Calu3 (cell line): ENCODE measurements around the gene ZNF444. TPM values are rescaled to one million over a fixed set of nuclear protein-coding genes. Genes with fewer than 3 reads are reported as not detected.

Source experiments
- BruUV-seq: library from RNA; stranded (reverse); fragments of 400-500 nt; replicated peaks from 2 replicates; lab custom pipeline; 2021; lab: Mats Ljungman, UMichigan
- CTCF ChIA-PET: fragments of 300-600 bp; sonication (Branson Sonifier 250); formaldehyde crosslinking; loops from one replicate; lab custom pipeline; 2022; ENCODE audit warnings: antibody characterized with exemption; lab: Charles Lee
- DNase-seq: peaks from one replicate; pipeline ENCODE4 v3.0.0; 2022
- H3K27ac Mint-ChIP-seq: one replicate; pipeline ENCODE4 v1.8.0; 2022; ENCODE audit warnings: mixed read lengths; ENCODE audit not compliant: unreplicated experiment
- H3K27me3 Mint-ChIP-seq: one replicate; pipeline ENCODE4 v1.8.0; 2022; ENCODE audit warnings: mixed read lengths; ENCODE audit not compliant: unreplicated experiment
- H3K36me3 Mint-ChIP-seq: one replicate; pipeline ENCODE4 v1.8.0; 2022; ENCODE audit warnings: mild to moderate bottlenecking, moderate library complexity, mixed read lengths; ENCODE audit not compliant: insufficient read depth, unreplicated experiment
- H3K4me1 Mint-ChIP-seq: one replicate; pipeline ENCODE4 v1.8.0; 2022; ENCODE audit warnings: mild to moderate bottlenecking, low read depth, mixed read lengths; ENCODE audit not compliant: unreplicated experiment
- H3K4me3 Mint-ChIP-seq: one replicate; pipeline ENCODE4 v1.8.0; 2022; ENCODE audit warnings: mild to moderate bottlenecking, low read depth, moderate library complexity, mixed read lengths; ENCODE audit not compliant: unreplicated experiment
- H3K9me3 Mint-ChIP-seq: one replicate; pipeline ENCODE4 v1.8.0; 2022; ENCODE audit warnings: low read depth, mixed read lengths; ENCODE audit not compliant: unreplicated experiment
- intact Hi-C: fragments of 100-400 bp; cut with micrococcal nuclease; formaldehyde crosslinking; loops from one replicate; pipeline ENCODE4 v1.10.0; 2022; ENCODE audit not compliant: unreplicated experiment
- total RNA-seq: library from RNA; stranded (reverse); gene quantifications from 2 replicates; pipeline ENCODE4 v1.2.3, GENCODE V29; 2022
- TF ChIP-seq, protein P1 (sequence below): fragments of 200-600 bp; IDR thresholded peaks from one replicate; pipeline ENCODE4 v1.8.0; 2022; ENCODE audit warnings: antibody characterized with exemption; ENCODE audit not compliant: unreplicated experiment

Gene ZNF444
- total RNA-seq, 1 experiment from 2014 or later, result 78.6 TPM

DNA sequence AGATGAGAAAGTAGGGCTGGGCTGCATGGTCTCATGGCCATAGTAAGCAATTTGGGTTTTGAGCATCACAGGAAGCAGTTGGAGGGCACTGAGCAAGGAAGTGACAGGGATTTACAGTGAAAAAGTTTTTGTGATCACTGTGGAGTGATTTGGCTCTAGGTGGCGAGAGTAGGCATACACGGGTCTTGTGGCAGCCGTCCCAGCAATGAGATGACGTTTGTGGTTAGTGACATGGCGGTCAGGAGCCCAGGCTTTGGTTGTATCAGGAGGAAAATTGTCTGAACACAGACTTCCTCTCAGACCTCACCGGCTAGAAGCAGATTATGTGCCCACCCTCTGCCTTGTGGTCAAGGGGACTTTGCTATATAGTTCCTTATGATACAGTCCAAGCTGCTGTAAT is 3.3 kb downstream of the ZNF444 start:
- no peak overlapping the region for H3K27ac Mint-ChIP-seq
- TF ChIP-seq, protein P1, sequence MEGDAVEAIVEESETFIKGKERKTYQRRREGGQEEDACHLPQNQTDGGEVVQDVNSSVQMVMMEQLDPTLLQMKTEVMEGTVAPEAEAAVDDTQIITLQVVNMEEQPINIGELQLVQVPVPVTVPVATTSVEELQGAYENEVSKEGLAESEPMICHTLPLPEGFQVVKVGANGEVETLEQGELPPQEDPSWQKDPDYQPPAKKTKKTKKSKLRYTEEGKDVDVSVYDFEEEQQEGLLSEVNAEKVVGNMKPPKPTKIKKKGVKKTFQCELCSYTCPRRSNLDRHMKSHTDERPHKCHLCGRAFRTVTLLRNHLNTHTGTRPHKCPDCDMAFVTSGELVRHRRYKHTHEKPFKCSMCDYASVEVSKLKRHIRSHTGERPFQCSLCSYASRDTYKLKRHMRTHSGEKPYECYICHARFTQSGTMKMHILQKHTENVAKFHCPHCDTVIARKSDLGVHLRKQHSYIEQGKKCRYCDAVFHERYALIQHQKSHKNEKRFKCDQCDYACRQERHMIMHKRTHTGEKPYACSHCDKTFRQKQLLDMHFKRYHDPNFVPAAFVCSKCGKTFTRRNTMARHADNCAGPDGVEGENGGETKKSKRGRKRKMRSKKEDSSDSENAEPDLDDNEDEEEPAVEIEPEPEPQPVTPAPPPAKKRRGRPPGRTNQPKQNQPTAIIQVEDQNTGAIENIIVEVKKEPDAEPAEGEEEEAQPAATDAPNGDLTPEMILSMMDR, result no peak

DNA sequence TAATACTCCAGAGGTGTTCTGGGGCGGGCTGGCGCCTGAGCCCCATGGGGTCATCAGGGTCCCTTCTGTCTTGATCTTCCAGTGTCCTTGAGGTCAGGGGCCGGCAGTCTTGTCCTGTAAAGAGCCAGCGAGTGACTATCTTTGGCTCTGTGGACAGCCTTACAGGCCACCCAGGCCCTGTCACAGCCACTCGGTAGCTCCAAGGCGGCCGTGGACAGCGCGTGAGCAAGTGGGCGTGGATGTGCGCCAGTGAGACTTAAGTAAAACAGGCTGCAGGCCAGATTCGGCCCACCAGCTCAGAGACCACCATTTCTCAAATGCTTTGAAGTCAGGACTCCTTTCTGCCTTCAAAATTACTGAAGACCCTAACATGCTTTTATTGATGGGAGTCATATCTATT is 3.7 kb downstream of the ZNF444 start:
- no peak for DNase-seq
- no peak overlapping the region for H3K4me3 Mint-ChIP-seq
- H3K36me3 Mint-ChIP-seq, result peaks cover 65% of the 10 kb centered on the region
- no peak overlapping the region for H3K27ac Mint-ChIP-seq
- no TSS peak for BruUV-seq
- H3K9me3 Mint-ChIP-seq, result no peaks in the 10 kb centered on the region
- TF ChIP-seq, protein P1, result no peak
- CTCF ChIA-PET, result interaction anchor here (1.1 kb wide), 1 partner anchor 10 kb away, joined by 4 read pairs; no protein-coding TSS in a partner anchor
- peaks cover 22% of the 10 kb centered on the region for H3K4me1 Mint-ChIP-seq
- H3K27me3 Mint-ChIP-seq, result no peaks in the 10 kb centered on the region
- intact Hi-C loops, result loop anchor here (5.0 kb wide), 1 partner anchor 53 kb away; no protein-coding TSS in a partner anchor

More for the DNA sequence above, 3.3 kb downstream of the ZNF444 start:
- peaks cover 68% of the 10 kb centered on the region for H3K36me3 Mint-ChIP-seq
- no peak overlapping the region for H3K4me3 Mint-ChIP-seq
- no peaks in the 10 kb centered on the region for H3K9me3 Mint-ChIP-seq
- CTCF ChIA-PET, result no interaction called here
- no TSS peak for BruUV-seq
- no peaks in the 10 kb centered on the region for H3K27me3 Mint-ChIP-seq
- intact Hi-C loops, result loop anchor here (5.0 kb wide), 1 partner anchor 52 kb away; no protein-coding TSS in a partner anchor
- peaks cover 27% of the 10 kb centered on the region for H3K4me1 Mint-ChIP-seq
- no peak for DNase-seq

DNA sequence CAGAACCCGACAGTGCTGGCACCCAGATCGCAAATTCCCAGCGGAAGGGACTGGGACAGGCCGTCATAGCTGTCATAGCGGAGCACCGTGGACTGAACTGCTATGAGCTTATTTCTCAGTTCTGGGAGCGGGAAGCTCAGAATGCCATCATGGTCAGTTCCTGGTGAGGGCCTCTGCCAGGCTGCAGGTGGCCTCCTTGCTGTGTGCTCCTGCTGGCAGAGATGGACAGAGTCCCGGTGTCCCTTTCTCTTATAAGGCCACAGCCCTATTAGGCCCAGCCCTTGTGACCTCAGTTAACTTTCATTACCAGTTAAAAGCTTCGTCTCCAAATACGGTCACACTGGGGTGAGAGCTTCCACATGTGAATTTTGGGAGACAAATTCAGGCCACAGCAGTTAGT is 4.6 kb downstream of the ZNF444 start:
- H3K4me3 Mint-ChIP-seq, result no peak overlapping the region
- TF ChIP-seq, protein P1, result no peak
- no peak overlapping the region for H3K27ac Mint-ChIP-seq
- DNase-seq, result no peak
- H3K4me1 Mint-ChIP-seq, result peaks cover 16% of the 10 kb centered on the region
- H3K36me3 Mint-ChIP-seq, result peaks cover 64% of the 10 kb centered on the region
- CTCF ChIA-PET, result interaction anchor here (1.1 kb wide), 1 partner anchor 9 kb away, joined by 4 read pairs; no protein-coding TSS in a partner anchor
- intact Hi-C loops, result no loop called here
- no TSS peak for BruUV-seq
- no peaks in the 10 kb centered on the region for H3K27me3 Mint-ChIP-seq
- H3K9me3 Mint-ChIP-seq, result no peaks in the 10 kb centered on the region

DNA sequence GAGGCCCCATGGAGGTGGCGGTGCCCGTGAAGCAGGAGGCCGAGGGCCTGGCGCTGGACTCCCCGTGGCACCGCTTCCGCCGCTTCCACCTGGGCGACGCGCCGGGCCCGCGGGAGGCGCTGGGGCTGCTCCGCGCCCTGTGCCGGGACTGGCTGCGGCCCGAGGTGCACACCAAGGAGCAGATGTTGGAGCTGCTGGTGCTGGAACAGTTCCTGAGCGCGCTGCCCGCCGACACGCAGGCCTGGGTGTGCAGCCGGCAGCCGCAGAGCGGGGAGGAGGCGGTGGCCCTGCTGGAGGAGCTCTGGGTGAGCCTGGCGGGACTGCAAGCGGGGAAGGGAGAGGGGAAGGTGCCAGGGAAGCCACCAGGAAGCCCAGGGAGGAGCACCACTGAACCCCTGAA is 5.8 kb downstream of the ZNF444 start:
- peaks cover 16% of the 10 kb centered on the region for H3K4me1 Mint-ChIP-seq
- no peak overlapping the region for H3K27ac Mint-ChIP-seq
- no peaks in the 10 kb centered on the region for H3K9me3 Mint-ChIP-seq
- CTCF ChIA-PET, result no interaction called here
- TF ChIP-seq, protein P1, result no peak
- no peak overlapping the region for H3K4me3 Mint-ChIP-seq
- BruUV-seq, result no TSS peak
- intact Hi-C loops, result no loop called here
- no peaks in the 10 kb centered on the region for H3K27me3 Mint-ChIP-seq
- peaks cover 52% of the 10 kb centered on the region for H3K36me3 Mint-ChIP-seq
- DNase-seq, result no peak
